Stimulated activated CD8-positive, alpha-beta memory T cell treated with anti-CD3 and anti-CD28 coated beads, Interleukin-4, amount 100 ng/mL, for 1 hour (primary cell): ENCODE measurements around the gene SPINK4.

Source experiments
- DNase-seq, 2 donors: peaks; one replicate each; pipeline ENCODE4 v3.0.0-alpha.2; 2020; ENCODE audit warnings: low read depth in 2 of 2, low spot score in 1 of 2

SPINK4 gene

GRCh38 chr9:33239921-33240320 lies at the start of gene SPINK4:
Gene SPINK4 (plus strand): TSS chr9:33240167. CDS start chr9:33240209, 42 bp downstream.
- no peak for DNase-seq

- no peak for DNase-seq
Measured at GRCh38 chr9:33192493-33193255, 47.3 kb upstream of the SPINK4 start.

- no peak for DNase-seq
Measured at GRCh38 chr9:33193818-33194217, 46.1 kb upstream of the SPINK4 start.

- no peak for DNase-seq
Measured at GRCh38 chr9:33196736-33197135, 43.2 kb upstream of the SPINK4 start.

- DNase-seq: no peak
Measured at GRCh38 chr9:33197279-33198152, 42.5 kb upstream of the SPINK4 start.

GRCh38 chr9:33198165-33198564 lies 41.8 kb upstream of the SPINK4 start:
- no peak for DNase-seq

- DNase-seq: no peak
Measured at GRCh38 chr9:33202018-33202417, 37.9 kb upstream of the SPINK4 start.

- DNase-seq: peak in 1 of 2 donors; percentile 11
Measured at GRCh38 chr9:33202552-33203201, 37.3 kb upstream of the SPINK4 start.

- DNase-seq: no peak
Measured at GRCh38 chr9:33209394-33209793, 30.6 kb upstream of the SPINK4 start.

GRCh38 chr9:33210006-33210715 lies 29.8 kb upstream of the SPINK4 start:
- no peak for DNase-seq

GRCh38 chr9:33211695-33212393 lies 28.1 kb upstream of the SPINK4 start:
- DNase-seq: no peak

- no peak for DNase-seq
Measured at GRCh38 chr9:33220681-33221567, 19.0 kb upstream of the SPINK4 start.

- no peak for DNase-seq
Measured at GRCh38 chr9:33221568-33221884, 18.4 kb upstream of the SPINK4 start.

GRCh38 chr9:33222031-33222430 lies 17.9 kb upstream of the SPINK4 start:
- DNase-seq: no peak

GRCh38 chr9:33223696-33224095 lies 16.3 kb upstream of the SPINK4 start:
- no peak for DNase-seq

- DNase-seq: peak; percentile 36 to 46
Measured at GRCh38 chr9:33225319-33226147, 14.4 kb upstream of the SPINK4 start.

GRCh38 chr9:33227008-33227398 lies 13.0 kb upstream of the SPINK4 start:
- no peak for DNase-seq

- no peak for DNase-seq
Measured at GRCh38 chr9:33227741-33228140, 12.2 kb upstream of the SPINK4 start.

- no peak for DNase-seq
Measured at GRCh38 chr9:33228606-33229005, 11.4 kb upstream of the SPINK4 start.
